ENCODE measurements around the gene ROBO4. TPM values are rescaled to one million over a fixed set of nuclear protein-coding genes. Genes with fewer than 3 reads are reported as not detected.

ROBO4 gene
- total RNA-seq, 1 experiment from 2014 or later: 10.6 TPM

DNA sequence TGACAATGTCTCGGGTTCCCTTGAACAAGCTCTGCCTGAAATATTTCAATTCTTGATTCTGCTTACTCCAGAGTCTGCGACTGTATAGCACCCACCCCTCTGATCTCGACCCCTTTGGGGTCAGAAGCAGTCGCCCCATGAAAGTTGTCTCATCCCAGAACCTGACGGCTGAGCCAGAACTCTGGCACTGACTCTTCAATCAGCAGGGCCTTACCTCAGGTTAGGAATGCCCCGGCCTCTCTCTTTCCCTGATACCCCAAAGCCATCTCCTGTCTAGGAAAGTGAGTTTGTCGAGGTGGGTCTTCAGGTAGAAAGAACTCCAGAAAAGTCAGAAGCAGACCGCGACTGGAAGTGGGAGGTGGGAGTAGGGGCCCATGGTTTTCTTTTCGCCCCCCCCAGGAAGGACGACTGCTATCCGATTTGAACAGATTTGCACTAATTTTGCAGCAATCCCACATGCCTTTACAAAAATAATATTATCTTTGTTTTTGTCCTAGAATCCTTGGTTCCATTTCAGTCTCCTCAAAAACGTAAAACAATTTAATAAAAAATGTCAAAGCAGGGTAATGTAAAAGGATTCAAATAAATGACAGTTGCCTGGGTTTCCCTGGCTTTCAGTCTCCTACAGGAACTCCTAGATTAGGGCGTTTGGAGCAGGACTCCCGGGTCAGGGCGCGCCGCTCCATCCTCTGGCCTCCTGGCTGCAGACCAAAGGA, 33.3 kb downstream of the ROBO4 start:
- no TSS peak for BruUV-seq (replicated peaks)
- Mint-ChIP-seq H3K27ac (ENCODE audit: low read depth, unreplicated experiment) (no peak overlapping the region), H3K4me3 (ENCODE audit: unreplicated experiment) (no peak overlapping the region), H3K36me3 (ENCODE audit: insufficient read depth, unreplicated experiment) (no peaks in the 10 kb centered on the region), H3K9me3 (ENCODE audit: unreplicated experiment) (no peaks in the 10 kb centered on the region), H3K27me3 (ENCODE audit: insufficient read depth, unreplicated experiment) (peaks cover 70% of the 10 kb centered on the region), H3K4me1 (ENCODE audit: insufficient read depth, unreplicated experiment) (no peaks in the 10 kb centered on the region)
- no peak for DNase-seq (ENCODE audit: unreplicated experiment)
- ChIA-PET CTCF (interaction anchor here (0.6 to 0.9 kb wide), 2 partner anchors 220 to 245 kb away, joined by 3 to 4 read pairs; no protein-coding TSS in a partner anchor), POLR2A (no interaction called here)
- TF ChIP-seq, protein P1, sequence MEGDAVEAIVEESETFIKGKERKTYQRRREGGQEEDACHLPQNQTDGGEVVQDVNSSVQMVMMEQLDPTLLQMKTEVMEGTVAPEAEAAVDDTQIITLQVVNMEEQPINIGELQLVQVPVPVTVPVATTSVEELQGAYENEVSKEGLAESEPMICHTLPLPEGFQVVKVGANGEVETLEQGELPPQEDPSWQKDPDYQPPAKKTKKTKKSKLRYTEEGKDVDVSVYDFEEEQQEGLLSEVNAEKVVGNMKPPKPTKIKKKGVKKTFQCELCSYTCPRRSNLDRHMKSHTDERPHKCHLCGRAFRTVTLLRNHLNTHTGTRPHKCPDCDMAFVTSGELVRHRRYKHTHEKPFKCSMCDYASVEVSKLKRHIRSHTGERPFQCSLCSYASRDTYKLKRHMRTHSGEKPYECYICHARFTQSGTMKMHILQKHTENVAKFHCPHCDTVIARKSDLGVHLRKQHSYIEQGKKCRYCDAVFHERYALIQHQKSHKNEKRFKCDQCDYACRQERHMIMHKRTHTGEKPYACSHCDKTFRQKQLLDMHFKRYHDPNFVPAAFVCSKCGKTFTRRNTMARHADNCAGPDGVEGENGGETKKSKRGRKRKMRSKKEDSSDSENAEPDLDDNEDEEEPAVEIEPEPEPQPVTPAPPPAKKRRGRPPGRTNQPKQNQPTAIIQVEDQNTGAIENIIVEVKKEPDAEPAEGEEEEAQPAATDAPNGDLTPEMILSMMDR (IDR thresholded peaks at IDR 0.05; ENCODE audit: unreplicated experiment): no peak
- intact Hi-C loops (cut with micrococcal nuclease): no loop called here

DNA sequence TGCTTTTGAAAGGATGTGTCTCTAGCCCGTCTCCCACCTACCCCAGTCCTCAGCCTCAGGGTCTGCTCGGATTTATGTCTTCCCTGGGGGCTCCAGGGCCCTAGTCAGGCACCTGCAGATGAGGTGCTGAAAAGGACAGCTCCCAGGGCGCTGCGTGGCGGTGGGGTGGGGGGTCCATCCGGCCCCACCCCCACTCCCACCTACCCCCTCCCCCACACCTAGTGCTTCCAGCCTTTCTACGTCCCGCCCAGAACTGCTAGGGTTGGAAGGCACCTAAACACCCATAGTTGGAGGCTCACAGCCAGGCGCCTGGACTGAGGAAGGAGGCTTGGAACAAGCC, 33.9 kb downstream of the ROBO4 start:
- CTCF ChIA-PET: interaction anchor here (0.9 kb wide), 1 partner anchor 219 kb away, joined by 3 read pairs; no protein-coding TSS in a partner anchor
- H3K27me3 Mint-ChIP-seq (ENCODE audit: insufficient read depth, unreplicated experiment): peaks cover 65% of the 10 kb centered on the region

DNA sequence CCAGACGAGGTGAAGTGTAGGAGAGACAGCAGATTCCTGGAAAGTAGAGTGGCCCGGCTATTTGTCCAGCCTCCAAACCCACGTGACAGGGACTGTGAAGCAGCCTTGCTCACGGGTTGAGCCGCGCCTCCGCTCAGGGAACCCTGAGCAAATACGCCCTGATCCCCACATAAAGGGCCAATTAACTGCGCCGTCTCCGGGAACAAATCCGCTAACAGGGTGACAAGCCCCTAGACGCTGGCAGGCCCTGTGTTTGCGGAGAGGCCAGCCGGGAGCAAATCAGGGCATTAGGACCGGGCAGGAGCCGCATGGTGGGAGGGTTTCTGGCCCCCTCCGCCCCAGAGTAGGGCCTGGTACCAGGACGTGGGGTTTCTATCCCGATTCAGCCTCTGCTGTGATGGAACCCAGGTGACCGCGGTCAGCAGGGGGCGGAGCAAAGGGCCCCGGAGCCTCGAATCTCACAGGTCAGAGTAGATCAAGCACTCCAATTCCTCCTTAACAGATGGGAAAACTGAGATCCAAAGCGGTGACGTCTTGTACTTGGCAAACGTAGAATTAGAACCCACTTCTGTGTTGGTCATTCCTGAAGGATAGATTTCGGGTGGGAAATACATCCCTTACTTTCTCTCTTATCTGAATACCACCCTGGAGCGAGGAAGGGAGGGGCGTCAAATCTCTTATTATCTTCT, 34.4 kb downstream of the ROBO4 start:
- POLR2A ChIA-PET: no interaction called here
- intact Hi-C loops (cut with micrococcal nuclease): no loop called here
- no peak overlapping the region for H3K4me3 Mint-ChIP-seq (ENCODE audit: unreplicated experiment)

More for the DNA sequence above, 33.9 kb downstream of the ROBO4 start:
- Mint-ChIP-seq H3K4me1 (ENCODE audit: insufficient read depth, unreplicated experiment) (no peaks in the 10 kb centered on the region), H3K27ac (ENCODE audit: low read depth, unreplicated experiment) (no peak overlapping the region), H3K9me3 (ENCODE audit: unreplicated experiment) (no peaks in the 10 kb centered on the region), H3K4me3 (ENCODE audit: unreplicated experiment) (no peak overlapping the region), H3K36me3 (ENCODE audit: insufficient read depth, unreplicated experiment) (no peaks in the 10 kb centered on the region)
- TF ChIP-seq, protein P1 (IDR thresholded peaks at IDR 0.05; ENCODE audit: unreplicated experiment): no peak
- POLR2A ChIA-PET: no interaction called here
- DNase-seq (ENCODE audit: unreplicated experiment): no peak
- BruUV-seq (replicated peaks): no TSS peak
- intact Hi-C loops (cut with micrococcal nuclease): no loop called here

DNA sequence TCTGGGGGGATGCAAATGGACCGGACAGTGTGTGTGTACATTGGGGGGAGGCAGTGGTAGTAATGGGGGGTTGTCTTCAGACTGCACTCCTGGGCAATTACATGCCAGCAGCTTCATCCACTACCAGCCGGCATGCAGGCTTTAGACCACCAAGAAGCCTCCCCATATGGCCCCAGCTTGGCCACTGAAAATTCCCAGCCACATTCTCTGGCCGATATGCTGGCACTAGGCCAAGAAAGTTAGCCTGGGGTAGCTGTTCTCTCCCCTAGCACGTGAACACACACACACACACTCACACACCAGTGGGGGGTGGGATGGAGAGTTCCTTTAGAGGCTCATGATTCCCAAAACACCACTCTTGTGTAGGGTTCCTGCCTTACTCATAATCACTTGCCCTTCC, 36.0 kb downstream of the ROBO4 start:
- ChIA-PET CTCF (interaction anchor here (0.6 to 1.1 kb wide), 7 partner anchors 11 to 545 kb away, joined by 3 to 5 read pairs (median 3); no protein-coding TSS in a partner anchor), POLR2A (no interaction called here)
- no TSS peak for BruUV-seq (replicated peaks)
- H3K27me3 Mint-ChIP-seq (ENCODE audit: insufficient read depth, unreplicated experiment): peaks cover 44% of the 10 kb centered on the region
- no peaks in the 10 kb centered on the region for H3K4me1 Mint-ChIP-seq (ENCODE audit: insufficient read depth, unreplicated experiment)
- H3K27ac Mint-ChIP-seq (ENCODE audit: low read depth, unreplicated experiment): no peak overlapping the region
- no peaks in the 10 kb centered on the region for H3K36me3 Mint-ChIP-seq (ENCODE audit: insufficient read depth, unreplicated experiment)
- TF ChIP-seq, protein P1 (IDR thresholded peaks at IDR 0.05; ENCODE audit: unreplicated experiment): no peak
- H3K9me3 Mint-ChIP-seq (ENCODE audit: unreplicated experiment): no peaks in the 10 kb centered on the region
- no peak overlapping the region for H3K4me3 Mint-ChIP-seq (ENCODE audit: unreplicated experiment)
- intact Hi-C loops (cut with micrococcal nuclease): no loop called here
- DNase-seq (ENCODE audit: unreplicated experiment): no peak

More for the DNA sequence above, 34.4 kb downstream of the ROBO4 start:
- TF ChIP-seq, protein P1 (IDR thresholded peaks at IDR 0.05; ENCODE audit: unreplicated experiment): no peak
- CTCF ChIA-PET: no interaction called here
- H3K4me1 Mint-ChIP-seq (ENCODE audit: insufficient read depth, unreplicated experiment): no peaks in the 10 kb centered on the region
- H3K36me3 Mint-ChIP-seq (ENCODE audit: insufficient read depth, unreplicated experiment): no peaks in the 10 kb centered on the region
- H3K27ac Mint-ChIP-seq (ENCODE audit: low read depth, unreplicated experiment): no peak overlapping the region
- peak; percentile 23 for DNase-seq (ENCODE audit: unreplicated experiment)
- BruUV-seq (replicated peaks): no TSS peak
- H3K27me3 Mint-ChIP-seq (ENCODE audit: insufficient read depth, unreplicated experiment): peaks cover 60% of the 10 kb centered on the region
- no peaks in the 10 kb centered on the region for H3K9me3 Mint-ChIP-seq (ENCODE audit: unreplicated experiment)

Measured in MCF 10A (cell line).